OCI-LY1 (cell line): ENCODE data around the gene RAB6A.

Experiments
- H2AFZ ChIP-seq: fragments of 200-600 bp; sonication (generic), shearing (Covaris generic); 2 replicates; pipeline ENCODE4 v1.6.0; 2014; ENCODE audit warnings: antibody characterized with exemption, mild to moderate bottlenecking, low read length
- H3F3A ChIP-seq: fragments of 200-600 bp; sonication (generic), shearing (Covaris generic); 2 replicates; pipeline ENCODE4 v1.6.0; 2014; ENCODE audit warnings: mild to moderate bottlenecking, antibody characterized with exemption, low read length, moderate library complexity; ENCODE audit not compliant: insufficient read depth
- H3K27ac ChIP-seq: fragments of 200-600 bp; sonication (generic); 2 replicates; pipeline ENCODE4 v1.5.1; 2014; ENCODE audit warnings: low read length, mixed run types, mild to moderate bottlenecking, low read depth; ENCODE audit not compliant: poor library complexity, severe bottlenecking
- H3K27me3 ChIP-seq: fragments of 200-600 bp; sonication (generic); 2 replicates; pipeline ENCODE4 v1.6.0; 2014; ENCODE audit warnings: antibody characterized with exemption, mild to moderate bottlenecking, low read length, moderate library complexity; ENCODE audit not compliant: insufficient read depth
- H3K36me3 ChIP-seq: fragments of 200-600 bp; sonication (generic); 2 replicates; pipeline ENCODE4 v1.6.1; 2014; ENCODE audit warnings: mild to moderate bottlenecking, antibody characterized with exemption, low read length, moderate library complexity, mixed read lengths; ENCODE audit not compliant: insufficient read depth
- H3K4me1 ChIP-seq: fragments of 200-600 bp; sonication (generic); 2 replicates; pipeline ENCODE4 v1.5.1; 2014; ENCODE audit warnings: mild to moderate bottlenecking, low read length, moderate library complexity; ENCODE audit not compliant: insufficient read depth, severe bottlenecking
- H3K4me2 ChIP-seq: fragments of 200-600 bp; sonication (generic), shearing (Covaris generic); 2 replicates; pipeline ENCODE4 v1.6.1; 2014; ENCODE audit warnings: low read length
- H3K4me3 ChIP-seq: fragments of 200-600 bp; sonication (generic); 2 replicates; pipeline ENCODE4 v1.5.1; 2014; ENCODE audit warnings: low read length, low read depth, mild to moderate bottlenecking, mixed read lengths; ENCODE audit not compliant: poor library complexity, severe bottlenecking
- H3K79me2 ChIP-seq: fragments of 200-600 bp; shearing (Covaris generic); 2 replicates; pipeline ENCODE4 v1.6.1; 2016; ENCODE audit warnings: mixed run types, low read length, mixed read lengths; ENCODE audit not compliant: insufficient read depth
- H3K9ac ChIP-seq: fragments of 200-600 bp; sonication (generic), shearing (Covaris generic); 2 replicates; pipeline ENCODE4 v1.6.1; 2014; ENCODE audit warnings: mild to moderate bottlenecking, low read length, mixed read lengths
- H3K9me2 ChIP-seq: fragments of 200-600 bp; sonication (generic), shearing (Covaris generic); 2 replicates; pipeline ENCODE4 v1.6.1; 2014; ENCODE audit warnings: low read depth, mild to moderate bottlenecking, low read length, mixed read lengths
- H3K9me3 ChIP-seq: fragments of 200-600 bp; shearing (Covaris generic); 2 replicates; pipeline ENCODE4 v1.6.1; 2014; ENCODE audit warnings: low read length, mixed read lengths
- H4K20me1 ChIP-seq: fragments of 200-600 bp; sonication (generic), shearing (Covaris generic); 2 replicates; pipeline ENCODE4 v1.6.0; 2016; ENCODE audit warnings: mild to moderate bottlenecking, low read length; ENCODE audit not compliant: insufficient read depth
- CTCF ChIP-seq: fragments of 200-600 bp; sonication (generic), shearing (Covaris generic); IDR thresholded peaks from 2 replicates; pipeline ENCODE4 v1.5.1; 2017; ENCODE audit warnings: mild to moderate bottlenecking, antibody characterized with exemption, low read length, moderate library complexity, mixed read lengths
- EZH2 ChIP-seq: fragments of 200-600 bp; sonication (generic), shearing (Covaris generic); IDR thresholded peaks from 2 replicates; pipeline ENCODE4 v1.8.0; 2017; ENCODE audit warnings: borderline replicate concordance, mixed run types, mild to moderate bottlenecking, antibody characterized with exemption, low read length, moderate library complexity, mixed read lengths

Gene RAB6A

GRCh38 chr11:73755670-73756069 is 5.2 kb downstream of the RAB6A start:
- H3K27ac ChIP-seq = no peak overlapping the region
- no peaks in the 10 kb centered on the region for H3K9me2 ChIP-seq
- H2AFZ ChIP-seq = no peak overlapping the region
- no peaks in the 10 kb centered on the region for H3K27me3 ChIP-seq
- H3K4me3 ChIP-seq = no peak overlapping the region
- no peaks in the 10 kb centered on the region for H3F3A ChIP-seq
- H3K79me2 ChIP-seq = peaks cover 61% of the 10 kb centered on the region
- peaks cover 21% of the 10 kb centered on the region for H3K4me1 ChIP-seq
- no peaks in the 10 kb centered on the region for H3K9me3 ChIP-seq
- H3K36me3 ChIP-seq = no peaks in the 10 kb centered on the region
- H3K9ac ChIP-seq = no peak overlapping the region
- H4K20me1 ChIP-seq = no peaks in the 10 kb centered on the region
- no peak overlapping the region for H3K4me2 ChIP-seq
- no peak for TF ChIP-seq EZH2
- no peak for TF ChIP-seq CTCF

- no peak overlapping the region for H3K4me2 ChIP-seq
- no peak overlapping the region for H3K9ac ChIP-seq
- H3K27me3 ChIP-seq = no peaks in the 10 kb centered on the region
- no peak overlapping the region for H3K27ac ChIP-seq
- TF ChIP-seq CTCF (no peak), EZH2 (no peak)
- no peak overlapping the region for H2AFZ ChIP-seq
- H3K4me1 ChIP-seq = peaks cover 20% of the 10 kb centered on the region
- H3K79me2 ChIP-seq = peaks cover 61% of the 10 kb centered on the region
- H3K9me2 ChIP-seq = no peaks in the 10 kb centered on the region
- H4K20me1 ChIP-seq = no peaks in the 10 kb centered on the region
- no peaks in the 10 kb centered on the region for H3K9me3 ChIP-seq
- H3F3A ChIP-seq = no peaks in the 10 kb centered on the region
- no peaks in the 10 kb centered on the region for H3K36me3 ChIP-seq
- no peak overlapping the region for H3K4me3 ChIP-seq
These were observed 6.9 kb downstream of the RAB6A start for GRCh38 chr11:73753938-73754337.

- Histone ChIP-seq H4K20me1 (no peaks in the 10 kb centered on the region), H3K9ac (no peak overlapping the region), H3K9me2 (no peaks in the 10 kb centered on the region), H3K4me1 (peaks cover 10% of the 10 kb centered on the region), H3F3A (no peaks in the 10 kb centered on the region), H3K9me3 (no peaks in the 10 kb centered on the region), H3K36me3 (no peaks in the 10 kb centered on the region), H2AFZ (no peak overlapping the region), H3K27ac (no peak overlapping the region), H3K4me3 (no peak overlapping the region), H3K4me2 (no peak overlapping the region), H3K79me2 (peaks cover 61% of the 10 kb centered on the region), H3K27me3 (no peaks in the 10 kb centered on the region)
- TF ChIP-seq EZH2 (no peak), CTCF (no peak)
These were observed 8.0 kb downstream of the RAB6A start for GRCh38 chr11:73752903-73753302.
